ENCODE data around the gene TIMMDC1. TPM values are rescaled to one million over a fixed set of nuclear protein-coding genes. Genes with fewer than 3 reads are reported as not detected.

The TIMMDC1 gene
- total RNA-seq, 1 donor from 2014 or later = 91.7 TPM

DNA sequence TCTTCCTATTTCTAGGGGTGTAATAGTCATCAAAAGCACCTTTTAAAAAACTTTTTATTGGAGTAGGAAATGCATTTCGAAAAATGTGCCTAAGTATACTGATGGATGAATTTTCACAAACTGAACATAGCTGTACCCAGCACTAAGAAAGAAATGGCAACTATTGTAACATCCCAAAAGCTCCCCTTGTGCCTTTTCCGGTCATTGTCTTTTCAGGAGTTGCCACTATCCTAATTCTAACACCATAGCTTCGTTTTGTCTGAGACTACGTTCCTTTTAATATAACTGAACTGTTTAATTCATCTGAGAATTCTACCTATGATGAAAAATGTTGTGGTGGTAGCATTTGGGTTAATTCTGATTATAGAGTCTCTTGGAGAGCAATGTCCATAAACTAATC lies 1.9 kb downstream of the TIMMDC1 start:
- peaks cover 6% of the 10 kb centered on the region for H3F3A ChIP-seq (ENCODE audit: low read depth)
- H3K27me3 ChIP-seq = no peaks in the 10 kb centered on the region
- peak overlapping the region; percentile 40 for H3K9ac ChIP-seq
- DNase-seq (ENCODE audit: low spot score) = no peak
- H4K20me1 ChIP-seq (ENCODE audit: low read depth) = peaks cover 15% of the 10 kb centered on the region
- TF ChIP-seq EZH2 (IDR thresholded peaks at IDR 0.05) = no peak
- TF ChIP-seq, protein P1, sequence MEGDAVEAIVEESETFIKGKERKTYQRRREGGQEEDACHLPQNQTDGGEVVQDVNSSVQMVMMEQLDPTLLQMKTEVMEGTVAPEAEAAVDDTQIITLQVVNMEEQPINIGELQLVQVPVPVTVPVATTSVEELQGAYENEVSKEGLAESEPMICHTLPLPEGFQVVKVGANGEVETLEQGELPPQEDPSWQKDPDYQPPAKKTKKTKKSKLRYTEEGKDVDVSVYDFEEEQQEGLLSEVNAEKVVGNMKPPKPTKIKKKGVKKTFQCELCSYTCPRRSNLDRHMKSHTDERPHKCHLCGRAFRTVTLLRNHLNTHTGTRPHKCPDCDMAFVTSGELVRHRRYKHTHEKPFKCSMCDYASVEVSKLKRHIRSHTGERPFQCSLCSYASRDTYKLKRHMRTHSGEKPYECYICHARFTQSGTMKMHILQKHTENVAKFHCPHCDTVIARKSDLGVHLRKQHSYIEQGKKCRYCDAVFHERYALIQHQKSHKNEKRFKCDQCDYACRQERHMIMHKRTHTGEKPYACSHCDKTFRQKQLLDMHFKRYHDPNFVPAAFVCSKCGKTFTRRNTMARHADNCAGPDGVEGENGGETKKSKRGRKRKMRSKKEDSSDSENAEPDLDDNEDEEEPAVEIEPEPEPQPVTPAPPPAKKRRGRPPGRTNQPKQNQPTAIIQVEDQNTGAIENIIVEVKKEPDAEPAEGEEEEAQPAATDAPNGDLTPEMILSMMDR (IDR thresholded peaks at IDR 0.05) = no peak
- no peak for TF ChIP-seq EZH2phosphoT487 (IDR thresholded peaks at IDR 0.05)
- peak overlapping the region; percentile 67 for H3K4me3 ChIP-seq
- peaks cover 19% of the 10 kb centered on the region for H3K4me1 Mint-ChIP-seq
- H3K27ac ChIP-seq = no peak overlapping the region
- no peaks in the 10 kb centered on the region for H3K36me3 ChIP-seq
- peak overlapping the region; percentile 93 for H3K4me2 ChIP-seq
- peaks cover 2% of the 10 kb centered on the region for H3K27me3 Mint-ChIP-seq (ENCODE audit: insufficient read depth, low read depth)
- H3K4me1 ChIP-seq = peaks cover 19% of the 10 kb centered on the region
- H3K36me3 Mint-ChIP-seq = peaks cover 4% of the 10 kb centered on the region
- H3K4me3 Mint-ChIP-seq = peak overlapping the region; percentile 99
- H3K27ac Mint-ChIP-seq = no peak overlapping the region
- peaks cover 51% of the 10 kb centered on the region for H3K79me2 ChIP-seq (ENCODE audit: low read depth)
- no peaks in the 10 kb centered on the region for H3K9me3 ChIP-seq (ENCODE audit: low read depth)
- H2AFZ ChIP-seq (replicated peaks) = no peak overlapping the region
- H3K9me3 Mint-ChIP-seq = no peaks in the 10 kb centered on the region

DNA sequence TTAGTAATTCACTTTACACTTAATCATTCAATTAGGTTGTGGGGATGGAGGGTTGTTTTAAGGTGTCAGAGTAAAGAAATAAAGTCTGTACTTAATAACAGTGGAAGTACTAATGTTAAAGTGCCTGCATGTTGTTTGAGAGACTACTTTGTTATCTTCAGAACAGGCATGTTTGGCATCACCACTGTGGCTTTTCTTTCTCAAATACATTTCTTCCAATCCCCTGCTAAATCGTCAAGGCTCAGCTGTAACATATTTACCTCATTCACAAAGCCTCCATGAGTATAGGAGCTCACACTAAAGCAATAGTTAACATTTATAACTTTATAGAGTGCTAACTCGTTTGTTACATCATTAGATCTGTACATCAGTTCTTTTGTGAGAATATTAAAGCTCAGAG lies 2.6 kb downstream of the TIMMDC1 start:
- no peaks in the 10 kb centered on the region for H3K27me3 ChIP-seq
- H3F3A ChIP-seq (ENCODE audit: low read depth) = peaks cover 6% of the 10 kb centered on the region
- H3K27ac Mint-ChIP-seq = no peak overlapping the region
- H4K20me1 ChIP-seq (ENCODE audit: low read depth) = peaks cover 15% of the 10 kb centered on the region
- peak overlapping the region; percentile 93 for H3K4me2 ChIP-seq
- H3K79me2 ChIP-seq (ENCODE audit: low read depth) = peaks cover 51% of the 10 kb centered on the region
- H3K4me3 Mint-ChIP-seq = peak overlapping the region; percentile 99
- H3K9ac ChIP-seq = peak overlapping the region; percentile 40
- H3K9me3 Mint-ChIP-seq = no peaks in the 10 kb centered on the region
- H3K36me3 Mint-ChIP-seq = peaks cover 4% of the 10 kb centered on the region
- H3K4me1 Mint-ChIP-seq = peaks cover 19% of the 10 kb centered on the region
- peaks cover 19% of the 10 kb centered on the region for H3K4me1 ChIP-seq
- H2AFZ ChIP-seq (replicated peaks) = no peak overlapping the region
- TF ChIP-seq, protein P1 (IDR thresholded peaks at IDR 0.05) = no peak
- no peak for TF ChIP-seq EZH2phosphoT487 (IDR thresholded peaks at IDR 0.05)
- no peak for TF ChIP-seq EZH2 (IDR thresholded peaks at IDR 0.05)
- peaks cover 2% of the 10 kb centered on the region for H3K27me3 Mint-ChIP-seq (ENCODE audit: insufficient read depth, low read depth)
- no peak for DNase-seq (ENCODE audit: low spot score)
- peak overlapping the region; percentile 67 for H3K4me3 ChIP-seq
- H3K36me3 ChIP-seq = no peaks in the 10 kb centered on the region
- H3K9me3 ChIP-seq (ENCODE audit: low read depth) = no peaks in the 10 kb centered on the region
- no peak overlapping the region for H3K27ac ChIP-seq

DNA sequence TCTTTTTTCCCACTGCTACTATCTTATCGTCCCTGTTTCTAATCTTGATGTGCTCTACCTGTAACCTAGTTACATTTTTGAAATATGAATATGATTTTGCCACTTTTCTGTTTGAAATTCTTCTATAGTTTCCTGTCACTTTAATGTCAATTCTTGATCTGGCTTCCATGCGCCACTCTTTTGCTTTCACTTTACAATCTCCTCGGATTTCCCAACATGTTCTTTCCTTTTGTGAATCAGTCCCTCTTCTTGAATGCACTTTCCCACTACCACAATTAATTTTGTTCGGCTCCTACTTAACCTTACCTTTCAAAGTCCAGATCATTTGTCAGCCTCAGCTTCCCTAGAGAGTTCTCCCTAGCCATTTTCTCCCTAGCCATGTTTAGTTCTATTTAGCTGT lies 8.3 kb downstream of the TIMMDC1 start:
- Mint-ChIP-seq H3K4me1 (no peaks in the 10 kb centered on the region), H3K4me3 (no peak overlapping the region), H3K9me3 (no peaks in the 10 kb centered on the region), H3K27me3 (ENCODE audit: insufficient read depth, low read depth) (peaks cover 2% of the 10 kb centered on the region), H3K36me3 (peaks cover 12% of the 10 kb centered on the region), H3K27ac (no peak overlapping the region)
- Histone ChIP-seq H3K4me3 (no peak overlapping the region), H4K20me1 (ENCODE audit: low read depth) (peaks cover 10% of the 10 kb centered on the region), H3K9me3 (ENCODE audit: low read depth) (no peaks in the 10 kb centered on the region), H3K4me2 (no peak overlapping the region), H3F3A (ENCODE audit: low read depth) (no peaks in the 10 kb centered on the region), H3K9ac (no peak overlapping the region), H3K79me2 (ENCODE audit: low read depth) (peaks cover 11% of the 10 kb centered on the region), H2AFZ (replicated peaks) (no peak overlapping the region), H3K27me3 (no peaks in the 10 kb centered on the region), H3K36me3 (no peaks in the 10 kb centered on the region), H3K27ac (no peak overlapping the region), H3K4me1 (no peaks in the 10 kb centered on the region)
- DNase-seq (ENCODE audit: low spot score) = no peak
- TF ChIP-seq EZH2phosphoT487 (IDR thresholded peaks at IDR 0.05) (no peak), EZH2 (IDR thresholded peaks at IDR 0.05) (no peak)
- TF ChIP-seq, protein P1 (IDR thresholded peaks at IDR 0.05) = no peak

Measured in neural progenitor cell (in vitro differentiated cells).